HUDEP-2 (cell line): ENCODE measurements around the gene RSRC1.
A peak's percentile ranks its signal among the peaks of the same experiment; 100 is the strongest.
"Not testable (repeated sequence)": the region's sequence is repeated elsewhere in the genome, so short reads cannot be mapped to it uniquely, and the experiment has no call there.

Experiments
- DNase-seq, 76 experiments: peaks; one replicate each; lab custom pipeline; 2025; ENCODE audit not compliant: unreplicated experiment in 76 of 76; lab: John Stamatoyannopoulos, UW

Gene RSRC1

GRCh38 chr3:158098834-158099424, 11.0 kb upstream of the RSRC1 start:
- DNase-seq: no peak

GRCh38 chr3:158100681-158101080, 9.2 kb upstream of the RSRC1 start:
- DNase-seq: no peak

GRCh38 chr3:158101335-158102241, 8.3 kb upstream of the RSRC1 start:
- DNase-seq: no peak

GRCh38 chr3:158102242-158103080, 7.4 kb upstream of the RSRC1 start:
- no peak for DNase-seq

GRCh38 chr3:158103081-158103886, 6.6 kb upstream of the RSRC1 start:
- DNase-seq: peak in 4 of 76 experiments; percentile 8 to 19 (median 10)

- DNase-seq: no peak
Observed at GRCh38 chr3:158103887-158104327, 6.0 kb upstream of the RSRC1 start.

GRCh38 chr3:158104431-158104921, 5.4 kb upstream of the RSRC1 start:
- DNase-seq: peak in 1 of 76 experiments; percentile 20

- peak in 2 of 76 experiments; percentile 4 to 16 for DNase-seq
Observed at GRCh38 chr3:158105119-158105709, 4.7 kb upstream of the RSRC1 start.

- DNase-seq: peak in 42 of 76 experiments; percentile 4 to 57 (median 34)
Observed at GRCh38 chr3:158105710-158106253, 4.1 kb upstream of the RSRC1 start.

GRCh38 chr3:158106766-158107471, 3.0 kb upstream of the RSRC1 start:
- peak in 8 of 76 experiments; percentile 4 to 29 (median 13) for DNase-seq

- no peak for DNase-seq
Observed at GRCh38 chr3:158107605-158108444, 2.1 kb upstream of the RSRC1 start.

- no peak for DNase-seq
Observed at GRCh38 chr3:158108445-158108985, 1.4 kb upstream of the RSRC1 start.

- DNase-seq: peak in 2 of 76 experiments; percentile 32 to 55
Observed at GRCh38 chr3:158109295-158109803, 540 bp upstream of the RSRC1 start.

- no peak for DNase-seq
Observed at GRCh38 chr3:158110658-158111018, 749 bp downstream of the RSRC1 start.

- DNase-seq: no peak
Observed at GRCh38 chr3:158111861-158112260, 2.0 kb downstream of the RSRC1 start.

GRCh38 chr3:158113595-158113994, 3.7 kb downstream of the RSRC1 start:
- DNase-seq: not testable (repeated sequence)

GRCh38 chr3:158120330-158120729, 10.4 kb downstream of the RSRC1 start:
- DNase-seq: no peak
